SJCRH30 (cell line): ENCODE data around the gene CTSS. TPM values are rescaled to one million over a fixed set of nuclear protein-coding genes. Genes with fewer than 3 reads are reported as not detected.
"Not testable (repeated sequence)": the region's sequence is repeated elsewhere in the genome, so short reads cannot be mapped to it uniquely, and the experiment has no call there.

ENCODE experiments used
- DNase-seq, 2 experiments: peaks; one replicate each; pipeline ENCODE4 v3.0.0-alpha.2; 2015 to 2020
- H3K27ac ChIP-seq: fragments of 250-450 bp; sonication (Bioruptor Pico); 2 replicates; pipeline ENCODE4 v1.5.1; 2020; ENCODE audit warnings: mild to moderate bottlenecking, moderate library complexity
- H3K27me3 ChIP-seq: fragments of 250-450 bp; sonication (Bioruptor Pico); 2 replicates; pipeline ENCODE4 v1.5.1; 2020; ENCODE audit warnings: mild to moderate bottlenecking, moderate library complexity
- H3K36me3 ChIP-seq: fragments of 250-450 bp; sonication (Bioruptor Pico); 2 replicates; pipeline ENCODE4 v1.5.1; 2020; ENCODE audit warnings: mild to moderate bottlenecking, moderate library complexity
- H3K4me1 ChIP-seq: fragments of 250-450 bp; sonication (Bioruptor Pico); 2 replicates; pipeline ENCODE4 v1.5.1; 2020; ENCODE audit warnings: mild to moderate bottlenecking, moderate library complexity
- H3K4me3 ChIP-seq: fragments of 250-450 bp; sonication (Bioruptor Pico); 2 replicates; pipeline ENCODE4 v1.5.1; 2020; ENCODE audit warnings: mild to moderate bottlenecking, moderate library complexity
- H3K9me3 ChIP-seq: fragments of 250-450 bp; sonication (Bioruptor Pico); replicated peaks from 2 replicates; pipeline ENCODE4 v1.5.1; 2020; ENCODE audit warnings: mild to moderate bottlenecking, moderate library complexity
- total RNA-seq: library from RNA; depleted of rRNA; stranded (reverse); fragments of >200 nt; shearing (Covaris generic); gene quantifications from 2 replicates; pipeline ENCODE4 v1.2.3, GENCODE V29; 2014

CTSS gene
- total RNA-seq, 1 experiment from 2014 or later: 14.4 TPM

- H3K4me1 ChIP-seq: peaks cover 12% of the 10 kb centered on the region; the same call in 1 of the 2 replicates
- no peak overlapping the region for H3K4me3 ChIP-seq
- no peak for DNase-seq
- H3K27me3 ChIP-seq: no peaks in the 10 kb centered on the region
- H3K36me3 ChIP-seq: 0 out of 2 replicates have a peak, but pooled peaks cover 1% of the 10 kb centered on the region
- H3K27ac ChIP-seq: no peak overlapping the region
- H3K9me3 ChIP-seq: no peaks in the 10 kb centered on the region; the same call in 1 of the 2 replicates
These were observed 5.6 kb downstream of the CTSS start for GRCh38 chr1:150760013-150760412.

DNA sequence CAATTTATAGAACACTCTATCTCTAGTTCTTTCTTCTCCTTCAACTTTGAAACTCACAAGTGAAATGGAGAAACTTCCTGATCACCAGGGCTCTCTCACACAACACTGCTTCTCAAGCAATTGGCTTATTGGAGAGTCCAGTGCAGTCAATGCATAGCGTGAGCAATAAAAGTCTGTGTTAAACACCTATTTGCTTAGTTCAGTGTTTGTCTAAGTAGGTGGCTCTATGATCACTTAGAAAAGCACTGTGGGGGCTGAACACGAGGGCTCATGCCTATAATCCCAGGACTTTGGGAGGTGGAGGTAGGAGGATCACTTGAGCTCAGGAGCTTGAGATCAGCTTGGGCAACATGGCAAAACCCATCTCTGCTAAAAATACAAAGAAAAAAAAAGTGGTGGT is 12.2 kb downstream of the CTSS start:
- Histone ChIP-seq H3K36me3 (0 out of 2 replicates have a peak, but pooled peaks cover 4% of the 10 kb centered on the region), H3K27me3 (no peaks in the 10 kb centered on the region), H3K4me3 (no peak overlapping the region), H3K27ac (no peak overlapping the region), H3K4me1 (no peaks in the 10 kb centered on the region), H3K9me3 (no peaks in the 10 kb centered on the region)
- DNase-seq: no peak

GRCh38 chr1:150751443-150751842 is 14.1 kb downstream of the CTSS start:
- no peaks in the 10 kb centered on the region for H3K27me3 ChIP-seq
- no peak for DNase-seq
- no peaks in the 10 kb centered on the region for H3K4me1 ChIP-seq
- no peaks in the 10 kb centered on the region for H3K9me3 ChIP-seq
- no peak overlapping the region for H3K4me3 ChIP-seq
- no peak overlapping the region for H3K27ac ChIP-seq
- H3K36me3 ChIP-seq: peaks cover 4% of the 10 kb centered on the region; the same call in 1 of the 2 replicates

DNA sequence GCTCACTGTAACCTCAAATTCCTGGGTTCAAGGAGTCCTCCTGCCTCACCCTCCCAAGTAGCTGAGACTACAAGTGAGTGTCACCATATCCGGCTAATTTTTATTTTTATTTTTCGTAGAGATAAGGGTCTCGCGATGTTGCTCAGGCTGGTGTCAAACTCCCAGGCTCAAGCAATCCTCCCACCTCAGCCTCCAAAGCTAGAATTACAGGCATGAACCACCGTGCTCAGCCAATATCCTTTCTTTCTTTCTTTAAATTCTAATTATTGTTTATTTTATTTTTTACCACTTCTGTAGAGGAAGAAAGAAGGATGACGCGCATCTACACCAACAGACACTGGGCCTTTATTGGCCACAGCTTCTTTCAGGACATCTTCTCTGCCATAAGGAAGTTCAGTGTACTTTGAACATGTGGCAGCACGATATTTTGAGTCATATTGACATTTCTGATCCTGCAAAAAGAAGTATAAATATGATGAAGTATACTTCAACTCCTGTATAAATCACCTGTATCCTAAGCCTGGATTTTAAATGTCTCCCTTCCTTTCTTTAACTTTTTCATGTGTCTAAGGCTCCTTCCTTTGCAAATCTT is 15.8 kb downstream of the CTSS start:
- no peaks in the 10 kb centered on the region for H3K9me3 ChIP-seq
- no peaks in the 10 kb centered on the region for H3K4me1 ChIP-seq
- no peak overlapping the region for H3K4me3 ChIP-seq
- H3K27me3 ChIP-seq: no peaks in the 10 kb centered on the region
- H3K36me3 ChIP-seq: peaks cover under 1% of the 10 kb centered on the region; the same call in 1 of the 2 replicates
- DNase-seq: no peak
- H3K27ac ChIP-seq: no peak overlapping the region

GRCh38 chr1:150748878-150749719 is 16.5 kb downstream of the CTSS start:
- no peak overlapping the region for H3K4me3 ChIP-seq
- no peak for DNase-seq
- H3K36me3 ChIP-seq: no peaks in the 10 kb centered on the region; the same call in 1 of the 2 replicates
- H3K9me3 ChIP-seq: no peaks in the 10 kb centered on the region
- no peaks in the 10 kb centered on the region for H3K4me1 ChIP-seq
- no peaks in the 10 kb centered on the region for H3K27me3 ChIP-seq
- no peak overlapping the region for H3K27ac ChIP-seq

GRCh38 chr1:150730130-150730721 is 35.4 kb downstream of the CTSS start:
- no peak overlapping the region for H3K4me3 ChIP-seq
- H3K36me3 ChIP-seq: no peaks in the 10 kb centered on the region
- no peaks in the 10 kb centered on the region for H3K27me3 ChIP-seq
- H3K9me3 ChIP-seq: no peaks in the 10 kb centered on the region
- no peak overlapping the region for H3K27ac ChIP-seq
- DNase-seq: no peak
- no peaks in the 10 kb centered on the region for H3K4me1 ChIP-seq

DNA sequence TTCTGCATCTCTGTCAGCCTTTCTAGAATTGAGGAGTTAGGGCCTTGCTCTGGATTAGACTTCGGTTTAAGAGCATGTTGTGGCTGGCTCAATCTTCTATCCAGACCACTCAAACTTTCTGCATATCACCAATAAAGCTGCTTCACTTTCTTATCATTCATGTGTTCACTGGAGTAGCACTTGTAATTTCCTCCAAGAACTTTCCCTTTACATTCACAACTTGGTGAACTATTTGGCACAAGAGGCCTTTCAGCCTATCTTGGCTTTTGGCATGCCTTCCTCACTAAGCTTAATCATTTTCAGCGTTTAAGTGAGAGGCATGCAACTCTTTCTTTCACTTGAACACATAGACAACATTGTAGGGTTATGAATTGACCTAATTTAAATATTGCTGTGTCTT is 41.2 kb downstream of the CTSS start:
- no peak for DNase-seq
- Histone ChIP-seq H3K9me3 (no peaks in the 10 kb centered on the region), H3K36me3 (no peaks in the 10 kb centered on the region), H3K4me1 (no peaks in the 10 kb centered on the region), H3K27me3 (no peaks in the 10 kb centered on the region), H3K4me3 (no peak overlapping the region), H3K27ac (no peak overlapping the region)

DNA sequence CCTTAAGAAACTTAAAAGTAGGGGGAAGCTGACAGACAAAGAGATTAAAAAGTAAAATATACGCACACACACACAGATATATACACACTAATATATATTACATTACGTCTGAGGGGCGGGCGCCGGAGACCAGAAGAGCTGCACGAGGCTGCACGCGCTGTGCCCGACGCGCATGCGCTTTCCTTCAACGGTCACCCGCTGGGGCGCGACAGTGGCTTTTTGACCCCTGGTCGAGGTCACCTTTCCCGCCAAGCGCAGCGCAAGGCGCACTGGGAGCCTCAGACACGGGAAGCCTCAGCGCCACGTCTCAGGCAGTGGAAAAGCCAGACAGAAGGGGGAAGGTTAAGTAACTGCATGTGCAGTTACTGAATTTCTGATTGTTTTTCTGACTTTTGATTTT is 44.9 kb downstream of the CTSS start, which contains the start of gene HORMAD1:
Gene HORMAD1 (minus strand): TSS at position 193 of the 400 bp plus-strand sequence. CDS start 1,390 bp downstream, outside the sequence.
- no peak for DNase-seq
- no peaks in the 10 kb centered on the region for H3K4me1 ChIP-seq
- no peak within 1 kb of the TSS for H3K27ac ChIP-seq
- H3K9me3 ChIP-seq: no peaks in the 10 kb centered on the region
- no peak within 1 kb of the TSS for H3K4me3 ChIP-seq
- no peaks in the 10 kb centered on the region for H3K36me3 ChIP-seq
- H3K27me3 ChIP-seq: no peaks in the 10 kb centered on the region

- no peak overlapping the region for H3K27ac ChIP-seq
- no peaks in the 10 kb centered on the region for H3K27me3 ChIP-seq
- no peak for DNase-seq
These were observed 45.5 kb downstream of the CTSS start for GRCh38 chr1:150720098-150720497.

GRCh38 chr1:150718225-150718891 is 47.2 kb downstream of the CTSS start:
- DNase-seq: no peak

More at GRCh38 chr1:150720098-150720497, 45.5 kb downstream of the CTSS start:
- Histone ChIP-seq H3K9me3 (no peaks in the 10 kb centered on the region), H3K4me3 (no peak overlapping the region), H3K4me1 (no peaks in the 10 kb centered on the region), H3K36me3 (no peaks in the 10 kb centered on the region)

DNA sequence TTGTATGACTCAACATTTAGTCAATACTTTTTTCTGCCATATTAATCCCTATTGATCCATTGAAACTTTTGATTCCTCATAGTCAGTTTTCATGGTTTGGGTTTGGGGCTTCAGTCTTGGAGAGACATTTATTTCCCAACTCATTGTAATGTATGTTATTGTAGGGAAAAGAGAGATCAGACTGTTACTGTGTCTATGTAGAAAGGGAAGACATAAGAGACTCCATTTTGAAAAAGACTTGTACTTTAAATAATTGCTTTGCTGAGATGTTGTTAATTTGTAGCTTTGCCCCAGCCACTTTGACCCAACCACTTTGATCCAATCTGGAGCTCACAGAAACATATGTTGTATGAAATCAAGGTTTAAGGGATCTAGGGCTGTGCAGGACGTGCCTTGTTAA is 56.5 kb downstream of the CTSS start:
- not testable (repeated sequence) for H3K36me3 ChIP-seq, H3K4me1 ChIP-seq, H3K27me3 ChIP-seq, H3K27ac ChIP-seq, DNase-seq, H3K9me3 ChIP-seq, H3K4me3 ChIP-seq

More at GRCh38 chr1:150718225-150718891, 47.2 kb downstream of the CTSS start:
- Histone ChIP-seq H3K9me3 (no peaks in the 10 kb centered on the region), H3K4me3 (no peak overlapping the region), H3K36me3 (no peaks in the 10 kb centered on the region), H3K4me1 (no peaks in the 10 kb centered on the region), H3K27ac (no peak overlapping the region), H3K27me3 (no peaks in the 10 kb centered on the region)

DNA sequence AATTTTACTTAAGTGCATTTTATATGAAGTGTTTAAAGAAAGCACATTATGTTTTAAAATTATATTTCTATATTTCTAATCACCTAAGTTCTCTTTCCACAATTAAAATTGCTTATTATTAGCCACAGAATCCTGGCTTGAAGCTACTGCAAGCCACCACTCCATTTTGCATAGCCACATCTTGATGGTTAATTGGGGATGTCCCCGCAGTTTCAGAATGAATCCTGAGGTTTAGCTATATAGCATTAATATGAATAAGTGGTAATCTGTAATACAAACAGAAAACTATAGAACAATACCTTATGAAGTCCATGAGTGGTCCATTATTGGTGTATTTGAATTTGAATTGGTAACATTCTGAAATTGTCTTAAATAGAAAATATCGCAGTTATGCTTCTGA is 57.0 kb downstream of the CTSS start:
- no peak overlapping the region for H3K27ac ChIP-seq
- H3K4me3 ChIP-seq: no peak overlapping the region
- H3K27me3 ChIP-seq: no peaks in the 10 kb centered on the region
- no peaks in the 10 kb centered on the region for H3K9me3 ChIP-seq
- no peaks in the 10 kb centered on the region for H3K36me3 ChIP-seq
- DNase-seq: no peak
- no peaks in the 10 kb centered on the region for H3K4me1 ChIP-seq

- Histone ChIP-seq H3K4me1 (no peaks in the 10 kb centered on the region), H3K4me3 (no peak overlapping the region), H3K27ac (no peak overlapping the region), H3K36me3 (no peaks in the 10 kb centered on the region), H3K9me3 (no peaks in the 10 kb centered on the region), H3K27me3 (no peaks in the 10 kb centered on the region)
- DNase-seq: no peak
These were observed 59.5 kb downstream of the CTSS start for GRCh38 chr1:150706091-150706490.

GRCh38 chr1:150703427-150703826 is 62.2 kb downstream of the CTSS start:
- Histone ChIP-seq H3K36me3 (no peaks in the 10 kb centered on the region), H3K4me3 (no peak overlapping the region), H3K27me3 (no peaks in the 10 kb centered on the region), H3K4me1 (no peaks in the 10 kb centered on the region), H3K9me3 (no peaks in the 10 kb centered on the region), H3K27ac (no peak overlapping the region)
- no peak for DNase-seq
